HEK293 (cell line): ENCODE measurements around the gene SMIM32.
A peak's percentile ranks its signal among the peaks of the same experiment; 100 is the strongest.

Experiments used
- CTCF ChIA-PET: fragments of 350-600 bp; formaldehyde crosslinking; extraction: SDS; loops from one replicate; lab custom pipeline; 2021; ENCODE audit warnings: antibody characterized with exemption; lab: Yijun Ruan, JAX
- POLR2A ChIA-PET: fragments of 300-600 bp; formaldehyde crosslinking; extraction: SDS; loops from one replicate; lab custom pipeline; 2020; ENCODE audit warnings: antibody characterized with exemption, inconsistent platforms; lab: Yijun Ruan, JAX
- H3K27ac ChIP-seq: fragments of 200-500 bp; sonication (Bioruptor generic); 2 replicates; pipeline ENCODE4 v1.5.1; 2014; ENCODE audit warnings: low read depth, low read length, control low read depth, inconsistent platforms; ENCODE audit errors: extremely low read depth
- H3K36me3 ChIP-seq, 2 experiments: fragments of 200-500 bp in 1 of 2; sonication (Bioruptor generic) in 1 of 2; 1 replicate in 1 of 2; 2 replicates in 1 of 2; pipeline ENCODE4 v1.5.1; 2014 to 2017; ENCODE audit warnings: inconsistent platforms in 2 of 2, low read length in 2 of 2; ENCODE audit not compliant: control insufficient read depth in 2 of 2, insufficient read depth in 1 of 2
- H3K4me1 ChIP-seq: fragments of 200-500 bp; sonication (Bioruptor generic); 2 replicates; pipeline ENCODE4 v1.5.1; 2014; ENCODE audit warnings: mild to moderate bottlenecking, low read length, inconsistent platforms; ENCODE audit not compliant: control insufficient read depth, insufficient read depth
- H3K4me3 ChIP-seq: 2 replicates; pipeline ENCODE4 v1.5.1; 2011; ENCODE audit warnings: low read depth, mild to moderate bottlenecking, control low read depth, low read length, moderate library complexity
- H3K9me3 ChIP-seq: fragments of 200-500 bp; sonication (Bioruptor generic); 2 replicates; pipeline ENCODE4 v1.5.1; 2014; ENCODE audit warnings: low read depth, low read length, inconsistent platforms; ENCODE audit not compliant: control insufficient read depth, insufficient read depth
- SCRT2 ChIP-seq: fragments of 450-650 bp; formaldehyde crosslinking; IDR thresholded peaks from 2 replicates; pipeline ENCODE4 v1.5.1; 2016; ENCODE audit warnings: missing biosample characterization, missing genetic modification characterization
- ZNF664 ChIP-seq: fragments of 450-650 bp; formaldehyde crosslinking; IDR thresholded peaks from 2 replicates; pipeline ENCODE4 v1.5.1; 2016; ENCODE audit warnings: missing biosample characterization, missing genetic modification characterization

Gene SMIM32

DNA sequence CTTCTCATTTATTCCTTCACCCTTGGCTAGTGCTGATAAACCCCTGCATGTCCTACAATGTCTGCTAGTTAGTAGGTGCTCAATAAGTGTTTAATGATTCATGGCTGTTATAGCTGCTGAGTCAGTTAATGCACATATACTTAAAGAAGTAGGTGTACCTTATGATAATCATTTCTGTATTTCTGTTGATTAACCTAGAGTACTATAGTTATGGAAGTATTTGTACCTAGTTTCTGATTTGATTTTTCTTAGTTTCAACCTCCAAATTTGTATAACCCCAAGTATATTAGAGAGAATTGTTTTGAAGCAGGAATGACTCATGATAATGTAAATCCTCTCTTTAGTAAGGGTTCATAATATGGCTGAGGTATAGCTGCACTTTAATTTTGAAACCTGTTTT lies 51.4 kb downstream of the SMIM32 start:
- TF ChIP-seq ZNF664 (tag by site-specific recombination) (peak; percentile 97), SCRT2 (tag by site-specific recombination) (no peak)
- no peaks in the 10 kb centered on the region for H3K9me3 ChIP-seq
- H3K36me3 ChIP-seq = no peaks in the 10 kb centered on the region
- H3K4me1 ChIP-seq = peaks cover 50% of the 10 kb centered on the region
- ChIA-PET CTCF (interaction anchor here (0.7 to 1.5 kb wide), 2 partner anchors 32 to 675 kb away, joined by 3 to 5 read pairs; no protein-coding TSS in a partner anchor), POLR2A (interaction anchor here (3.7 kb wide), 1 partner anchor 9 kb away, joined by 12 read pairs; the partner anchor contains the start of gene SMAD5)
- no peak overlapping the region for H3K4me3 ChIP-seq
- no peak overlapping the region for H3K27ac ChIP-seq
